ENCODE measurements around the gene MAGI2.
"Not testable (repeated sequence)": the region's sequence is repeated elsewhere in the genome, so short reads cannot be mapped to it uniquely, and the experiment has no call there.

MAGI2 gene

GRCh38 chr7:78301407-78301806 lies 1152.1 kb downstream of the MAGI2 start:
- no peak for DNase-seq (ENCODE audit: low read depth in 2 of 2)

GRCh38 chr7:78299088-78299487 lies 1154.4 kb downstream of the MAGI2 start:
- DNase-seq (ENCODE audit: low read depth in 2 of 2): no peak

- no peak for DNase-seq (ENCODE audit: low read depth in 2 of 2)
Observed at GRCh38 chr7:78296644-78297371, 1156.7 kb downstream of the MAGI2 start.

- DNase-seq (ENCODE audit: low read depth in 2 of 2): no peak
Observed at GRCh38 chr7:78296046-78296597, 1157.3 kb downstream of the MAGI2 start.

- not testable (repeated sequence) for DNase-seq (ENCODE audit: low read depth in 2 of 2)
Observed at GRCh38 chr7:78289471-78289870, 1164.0 kb downstream of the MAGI2 start.

DNA sequence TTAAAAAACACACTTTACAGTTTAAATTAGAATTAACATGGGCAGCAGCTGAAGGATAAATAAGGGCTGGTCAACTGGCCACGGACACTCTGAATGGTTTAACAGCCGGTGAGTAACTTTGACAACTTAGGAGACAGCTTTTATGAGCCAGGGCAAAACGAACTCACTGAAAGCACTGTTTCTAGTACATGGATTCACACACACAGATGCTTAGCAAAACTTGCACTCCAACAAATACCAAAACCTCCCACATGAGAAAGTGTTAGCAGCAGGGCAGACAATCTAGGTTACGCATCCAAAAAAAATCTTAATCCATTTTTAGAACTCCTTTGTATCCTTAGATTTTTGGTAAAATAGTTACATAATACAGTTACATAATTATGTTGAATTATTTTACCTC lies 1168.5 kb downstream of the MAGI2 start:
- DNase-seq (ENCODE audit: low read depth in 2 of 2): no peak

DNA sequence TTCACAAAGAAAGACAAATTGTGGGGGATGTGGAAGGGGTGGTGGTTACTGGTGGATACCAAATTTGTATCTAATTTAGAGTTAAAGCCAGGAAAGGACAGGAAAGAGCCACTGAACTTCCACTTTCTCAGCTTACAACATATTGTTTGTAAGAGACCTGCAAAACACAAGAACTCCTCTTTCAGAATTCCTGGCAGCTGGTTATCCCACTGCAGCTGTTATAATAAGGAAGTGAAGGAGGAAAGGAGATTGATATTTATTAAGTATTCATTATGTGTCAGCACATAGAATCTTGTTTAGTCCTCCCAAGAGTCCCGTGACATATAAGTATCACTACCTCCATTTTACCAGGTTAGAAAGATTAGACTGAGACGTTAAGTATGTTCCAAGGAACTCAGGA lies 1173.2 kb downstream of the MAGI2 start:
- DNase-seq (ENCODE audit: low read depth in 2 of 2): no peak

- DNase-seq (ENCODE audit: low read depth in 2 of 2): no peak
Observed at GRCh38 chr7:78279457-78279856, 1174.0 kb downstream of the MAGI2 start.

DNA sequence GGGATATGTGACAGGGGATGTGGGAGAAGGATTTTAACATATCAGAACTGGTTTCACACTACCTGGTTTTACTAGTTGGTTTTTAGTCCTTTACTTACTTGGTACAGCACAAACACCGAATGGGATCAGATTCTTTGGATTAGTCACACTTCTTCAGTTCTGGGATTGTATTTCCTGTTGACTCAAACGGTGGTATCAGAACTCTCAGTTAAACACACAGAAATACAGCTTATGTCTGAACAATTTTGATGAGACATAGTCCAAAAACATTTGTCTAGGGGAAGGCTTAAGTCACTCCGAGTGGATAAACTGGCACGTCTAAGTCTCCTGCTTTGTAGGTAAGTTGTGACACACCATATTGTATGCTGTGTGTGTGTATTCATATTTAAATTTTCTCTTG lies 1174.4 kb downstream of the MAGI2 start:
- no peak for DNase-seq (ENCODE audit: low read depth in 2 of 2)

- no peak for DNase-seq (ENCODE audit: low read depth in 2 of 2)
Observed at GRCh38 chr7:78267141-78267540, 1186.3 kb downstream of the MAGI2 start.

DNA sequence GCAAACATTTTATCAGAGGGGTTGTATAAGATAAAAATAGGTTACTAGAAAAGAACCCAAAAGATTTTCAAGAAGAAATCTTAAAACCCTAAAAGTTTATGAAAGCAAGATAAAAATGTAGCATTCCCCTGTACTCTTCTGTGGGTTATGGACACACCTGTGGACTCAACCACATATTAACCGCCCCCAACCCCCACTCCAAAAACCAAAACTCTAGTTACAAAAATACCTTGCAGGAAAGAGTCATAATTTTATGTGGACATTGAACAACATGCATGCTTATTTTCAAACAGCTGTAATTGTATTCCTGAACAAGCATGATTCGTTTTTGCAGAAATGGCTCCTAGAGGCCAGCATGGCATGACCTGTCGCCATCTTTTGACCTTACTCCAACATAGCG lies 1188.0 kb downstream of the MAGI2 start:
- DNase-seq (ENCODE audit: low read depth in 2 of 2): no peak

- no peak for DNase-seq (ENCODE audit: low read depth in 2 of 2)
Observed at GRCh38 chr7:78265071-78265470, 1188.4 kb downstream of the MAGI2 start.

- no peak for DNase-seq (ENCODE audit: low read depth in 2 of 2)
Observed at GRCh38 chr7:78264105-78264504, 1189.4 kb downstream of the MAGI2 start.

- DNase-seq (ENCODE audit: low read depth in 2 of 2): no peak
Observed at GRCh38 chr7:78261739-78262138, 1191.7 kb downstream of the MAGI2 start.

- no peak for DNase-seq (ENCODE audit: low read depth in 2 of 2)
Observed at GRCh38 chr7:78261302-78261701, 1192.2 kb downstream of the MAGI2 start.

- DNase-seq (ENCODE audit: low read depth in 2 of 2): no peak
Observed at GRCh38 chr7:78260826-78261225, 1192.6 kb downstream of the MAGI2 start.

- DNase-seq (ENCODE audit: low read depth in 2 of 2): no peak
Observed at GRCh38 chr7:78254726-78255055, 1198.8 kb downstream of the MAGI2 start.

DNA sequence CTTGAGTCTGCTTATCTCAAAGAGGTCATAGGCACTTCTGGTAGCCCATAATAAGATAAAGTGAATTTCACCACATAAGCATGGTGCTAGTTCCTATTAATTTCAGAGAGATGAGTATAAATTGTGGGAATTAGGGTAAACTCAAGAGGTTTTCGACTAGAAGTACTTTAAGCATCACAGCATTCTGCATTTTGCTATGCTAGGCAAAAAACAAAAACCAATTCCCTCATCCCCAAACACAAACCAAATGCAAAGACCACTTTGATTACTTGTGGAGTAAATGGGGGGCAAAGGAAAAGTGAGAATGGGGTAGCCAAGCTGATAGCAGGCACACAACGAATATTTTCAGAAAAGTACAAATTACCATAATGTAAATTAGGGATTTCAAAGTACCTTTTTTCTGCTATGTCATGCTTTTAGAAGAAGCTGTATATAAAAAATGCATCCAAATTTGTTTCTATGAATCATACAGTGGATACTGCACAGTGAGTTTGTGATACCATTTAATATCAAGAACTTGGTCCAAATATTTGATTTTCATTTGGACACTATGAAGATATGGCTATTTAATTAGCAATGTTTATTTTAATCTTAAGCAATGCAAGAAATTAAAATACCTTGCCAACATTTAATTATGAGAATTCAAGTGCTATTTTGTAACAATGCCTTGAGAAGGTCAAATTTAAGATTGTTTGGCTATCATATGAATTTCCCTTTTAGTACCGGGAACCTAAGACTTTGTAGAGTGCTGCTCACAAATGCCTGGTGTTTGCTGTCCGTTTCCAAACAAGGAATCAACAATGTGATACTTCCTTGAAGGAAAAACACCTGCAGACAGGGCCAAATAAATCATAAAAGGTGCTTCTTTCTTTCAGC lies 1199.4 kb downstream of the MAGI2 start:
- no peak for DNase-seq (ENCODE audit: low read depth in 2 of 2)

- DNase-seq (ENCODE audit: low read depth in 2 of 2): no peak
Observed at GRCh38 chr7:78248867-78249266, 1204.6 kb downstream of the MAGI2 start.

DNA sequence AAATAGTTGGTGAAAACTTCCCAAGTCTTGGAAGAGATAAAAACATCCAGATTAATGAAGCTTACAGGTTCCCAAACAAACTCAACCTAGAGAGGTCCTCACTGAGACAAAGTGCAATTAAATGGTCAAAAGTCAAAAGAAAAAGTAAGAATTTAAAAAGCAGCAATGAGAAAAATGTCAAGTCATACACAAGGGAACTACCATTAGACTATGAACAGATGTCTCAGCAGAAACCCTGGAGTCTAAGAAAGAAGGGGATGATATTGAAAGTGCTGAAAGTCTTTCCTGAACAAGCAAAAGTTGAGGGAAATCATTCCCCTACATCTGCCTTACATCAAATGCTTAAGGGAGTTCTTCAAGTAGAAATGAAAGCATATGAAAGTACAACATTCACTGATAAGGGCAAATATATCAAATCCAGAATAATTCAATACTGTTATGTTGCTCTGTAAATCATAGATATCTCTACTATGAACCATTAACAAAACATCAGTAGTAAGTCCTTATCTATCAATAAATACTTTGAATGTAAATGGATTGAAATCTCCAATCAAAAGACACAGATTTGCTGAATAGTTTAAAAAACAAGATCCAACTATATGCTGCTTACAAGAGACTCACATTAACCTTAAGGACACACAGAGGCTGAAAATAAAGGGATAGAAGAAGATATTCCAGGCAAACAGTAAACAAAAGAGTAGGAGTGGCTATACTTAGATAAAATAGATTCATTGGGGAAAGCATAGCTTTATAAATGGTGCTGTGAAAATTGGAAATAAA lies 1205.4 kb downstream of the MAGI2 start:
- no peak for DNase-seq (ENCODE audit: low read depth in 2 of 2)

DNA sequence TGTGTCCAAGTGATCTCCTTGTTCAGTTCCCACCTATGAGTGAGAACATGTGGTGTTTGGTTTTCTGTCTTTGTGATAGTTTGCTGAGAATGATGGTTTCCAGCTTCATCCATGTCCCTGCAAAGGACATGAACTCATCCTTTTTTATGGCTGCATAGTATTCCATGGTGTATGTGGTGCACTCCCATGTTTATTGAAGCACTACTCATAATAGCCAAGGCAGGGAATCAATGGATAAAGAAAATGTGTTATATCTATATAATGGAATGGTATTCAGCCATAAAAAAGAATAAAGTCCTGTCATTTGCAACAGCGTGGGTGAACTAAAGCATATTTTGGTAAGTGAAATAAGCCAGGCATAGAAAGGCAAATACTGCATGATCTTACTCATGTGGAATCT lies 1213.3 kb downstream of the MAGI2 start:
- not testable (repeated sequence) for DNase-seq (ENCODE audit: low read depth in 2 of 2)

DNA sequence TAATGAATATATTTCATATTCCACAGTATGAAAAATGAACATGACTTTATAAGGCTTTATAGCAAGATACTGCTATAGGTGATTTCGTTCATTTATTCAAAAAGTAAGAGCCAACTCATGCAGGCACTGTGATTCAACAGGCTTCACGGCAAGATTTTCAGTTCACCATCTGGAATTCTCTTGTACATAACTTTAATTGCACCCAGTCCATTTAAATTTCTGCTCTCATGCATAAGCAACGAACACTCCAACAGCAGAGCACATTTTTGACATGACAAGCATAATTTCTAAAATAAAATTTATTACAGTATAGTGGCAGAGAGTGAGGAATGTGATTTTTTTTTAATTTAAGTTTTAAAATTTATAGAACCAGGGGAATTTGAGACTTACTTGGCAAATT lies 1218.8 kb downstream of the MAGI2 start:
- no peak for DNase-seq (ENCODE audit: low read depth in 2 of 2)

Measured in activated CD8-positive, alpha-beta memory T cell treated with anti-CD3 and anti-CD28 coated beads for 4 hours (primary cell).